Mucosa of descending colon (tissue), 3 donors: ENCODE data around the gene RAVER2. TPM values are rescaled to one million over a fixed set of nuclear protein-coding genes. Genes with fewer than 3 reads are reported as not detected.

Experiments used
- ATAC-seq: fragments of 200-7000 bp; cut with Tn5 transposase; one replicate; pipeline ENCODE4 v1.9.1; 2020; ENCODE audit warnings: mild to moderate bottlenecking, moderate library complexity
- DNase-seq, 3 donors: peaks; one replicate each; pipeline ENCODE4 v3.0.0-alpha.2; 2020
- H3K36me3 ChIP-seq: fragments of 200-600 bp; one replicate; pipeline ENCODE4 v1.8.0; 2021; ENCODE audit warnings: low read depth, mild to moderate bottlenecking
- H3K4me1 ChIP-seq: fragments of 200-600 bp; one replicate; pipeline ENCODE4 v1.8.0; 2021; ENCODE audit warnings: low read depth, mild to moderate bottlenecking
- H3K4me3 ChIP-seq: fragments of 200-600 bp; one replicate; pipeline ENCODE4 v1.8.0; 2021; ENCODE audit warnings: mild to moderate bottlenecking
- H3K9me3 ChIP-seq: fragments of 200-600 bp; one replicate; pipeline ENCODE4 v1.8.0; 2021; ENCODE audit warnings: mild to moderate bottlenecking
- intact Hi-C, 2 donors: fragments of 100-400 bp; cut with DNase I in 1 of 2; cut with micrococcal nuclease in 1 of 2; formaldehyde crosslinking; loops; one replicate each; pipeline versions ENCODE4 v1.11.0 to v1.11.1; 2022; cut with DNase I, micrococcal nuclease
- total RNA-seq, 3 donors: library from RNA; stranded (reverse); fragmentation: NEBNext Ultra II Directional in 2 of 3; extraction: Animal tissue kit (Norgen Biotek cat#: 25700) in 2 of 3; gene quantifications; one replicate each; pipeline versions ENCODE4 v1.2.1 to v1.2.4, GENCODE V29; 2021 to 2023
- TF ChIP-seq, protein P1 (sequence below): fragments of 200-600 bp; IDR thresholded peaks from one replicate; pipeline ENCODE4 v1.8.0; 2022; ENCODE audit warnings: antibody characterized with exemption, mild to moderate bottlenecking
- donor health status: DM: no; HTN: no; CAD: no; lungs with moderate emphysema.
- donor health status: DM: no; HTN: no; CAD: no.
- donor health status: DM: no; HTN: yes; CAD: no.

Gene RAVER2
- total RNA-seq, 3 donors from 2014 or later: 35.9 to 81.0 (median 46.3) TPM

DNA sequence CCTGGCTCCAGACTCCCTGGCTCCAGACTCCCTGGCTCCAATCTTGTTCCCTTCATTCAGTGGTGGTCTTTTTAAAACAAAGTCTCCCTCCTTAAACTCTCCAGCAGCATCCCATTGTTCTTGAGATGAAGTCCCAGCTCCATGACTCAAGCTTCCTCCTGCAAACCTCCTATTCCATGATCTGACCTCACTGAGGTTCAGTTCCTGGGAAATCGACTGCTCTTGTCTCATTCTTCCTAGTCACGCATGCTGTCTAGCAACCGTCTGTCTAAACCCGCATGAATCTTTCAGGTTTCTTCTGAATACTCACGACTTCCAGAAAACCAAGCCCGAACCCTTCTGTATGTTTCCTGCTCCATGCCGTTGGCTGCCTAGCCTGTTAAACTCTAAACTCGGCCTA lies 91.9 kb downstream of the RAVER2 start:
- Histone ChIP-seq H3K4me3 (no peak overlapping the region), H3K4me1 (no peaks in the 10 kb centered on the region), H3K36me3 (peaks cover 6% of the 10 kb centered on the region), H3K9me3 (no peaks in the 10 kb centered on the region)
- DNase-seq: no peak
- intact Hi-C loops: no loop called here
- TF ChIP-seq, protein P1, sequence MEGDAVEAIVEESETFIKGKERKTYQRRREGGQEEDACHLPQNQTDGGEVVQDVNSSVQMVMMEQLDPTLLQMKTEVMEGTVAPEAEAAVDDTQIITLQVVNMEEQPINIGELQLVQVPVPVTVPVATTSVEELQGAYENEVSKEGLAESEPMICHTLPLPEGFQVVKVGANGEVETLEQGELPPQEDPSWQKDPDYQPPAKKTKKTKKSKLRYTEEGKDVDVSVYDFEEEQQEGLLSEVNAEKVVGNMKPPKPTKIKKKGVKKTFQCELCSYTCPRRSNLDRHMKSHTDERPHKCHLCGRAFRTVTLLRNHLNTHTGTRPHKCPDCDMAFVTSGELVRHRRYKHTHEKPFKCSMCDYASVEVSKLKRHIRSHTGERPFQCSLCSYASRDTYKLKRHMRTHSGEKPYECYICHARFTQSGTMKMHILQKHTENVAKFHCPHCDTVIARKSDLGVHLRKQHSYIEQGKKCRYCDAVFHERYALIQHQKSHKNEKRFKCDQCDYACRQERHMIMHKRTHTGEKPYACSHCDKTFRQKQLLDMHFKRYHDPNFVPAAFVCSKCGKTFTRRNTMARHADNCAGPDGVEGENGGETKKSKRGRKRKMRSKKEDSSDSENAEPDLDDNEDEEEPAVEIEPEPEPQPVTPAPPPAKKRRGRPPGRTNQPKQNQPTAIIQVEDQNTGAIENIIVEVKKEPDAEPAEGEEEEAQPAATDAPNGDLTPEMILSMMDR: no peak
- ATAC-seq: no peak

DNA sequence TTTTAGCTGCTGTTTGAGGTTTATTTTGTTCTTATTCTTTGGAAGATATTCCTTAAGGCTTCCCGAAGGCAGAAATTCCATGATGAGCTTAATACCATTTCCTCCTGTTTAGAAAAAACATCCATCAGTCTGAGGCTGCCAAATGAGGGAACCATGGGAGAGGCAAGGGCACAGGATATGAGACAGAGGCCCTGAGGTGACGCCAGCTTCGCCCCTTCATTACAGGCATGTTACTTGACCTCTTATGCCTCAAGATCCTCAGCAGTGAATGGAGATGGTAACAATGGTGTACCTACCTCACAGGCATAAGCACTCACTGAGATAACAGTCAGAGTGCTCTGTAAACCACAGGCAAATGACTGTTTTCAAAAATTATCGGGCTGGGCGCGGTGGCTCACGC lies 93.6 kb downstream of the RAVER2 start:
- TF ChIP-seq, protein P1: no peak
- intact Hi-C loops: no loop called here
- Histone ChIP-seq H3K36me3 (peaks cover 6% of the 10 kb centered on the region), H3K4me1 (no peaks in the 10 kb centered on the region), H3K9me3 (no peaks in the 10 kb centered on the region), H3K4me3 (no peak overlapping the region)
- ATAC-seq: no peak
- no peak for DNase-seq

DNA sequence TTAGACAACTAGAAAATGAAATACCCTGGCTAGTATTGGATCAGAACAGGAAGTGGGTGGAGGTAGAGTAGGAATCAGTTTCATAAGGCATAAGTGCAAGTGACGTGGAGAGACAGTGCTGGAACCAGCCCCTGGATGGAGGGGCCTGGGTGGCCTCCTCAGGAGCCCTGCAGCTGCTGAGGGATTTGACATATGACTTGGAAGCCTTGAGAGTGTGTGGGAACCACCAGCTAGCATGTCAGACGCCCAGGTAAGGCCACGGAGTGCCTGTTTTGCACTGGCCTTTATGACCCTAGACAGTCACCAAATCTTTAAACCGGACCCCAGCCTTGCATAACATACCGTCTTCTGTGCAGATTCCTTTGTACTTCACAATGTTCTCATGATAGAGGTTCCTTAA lies 94.4 kb downstream of the RAVER2 start:
- Histone ChIP-seq H3K4me3 (no peak overlapping the region), H3K4me1 (no peaks in the 10 kb centered on the region), H3K9me3 (no peaks in the 10 kb centered on the region), H3K36me3 (peaks cover 6% of the 10 kb centered on the region)
- intact Hi-C loops: no loop called here
- DNase-seq: no peak
- TF ChIP-seq, protein P1: no peak
- ATAC-seq: no peak

DNA sequence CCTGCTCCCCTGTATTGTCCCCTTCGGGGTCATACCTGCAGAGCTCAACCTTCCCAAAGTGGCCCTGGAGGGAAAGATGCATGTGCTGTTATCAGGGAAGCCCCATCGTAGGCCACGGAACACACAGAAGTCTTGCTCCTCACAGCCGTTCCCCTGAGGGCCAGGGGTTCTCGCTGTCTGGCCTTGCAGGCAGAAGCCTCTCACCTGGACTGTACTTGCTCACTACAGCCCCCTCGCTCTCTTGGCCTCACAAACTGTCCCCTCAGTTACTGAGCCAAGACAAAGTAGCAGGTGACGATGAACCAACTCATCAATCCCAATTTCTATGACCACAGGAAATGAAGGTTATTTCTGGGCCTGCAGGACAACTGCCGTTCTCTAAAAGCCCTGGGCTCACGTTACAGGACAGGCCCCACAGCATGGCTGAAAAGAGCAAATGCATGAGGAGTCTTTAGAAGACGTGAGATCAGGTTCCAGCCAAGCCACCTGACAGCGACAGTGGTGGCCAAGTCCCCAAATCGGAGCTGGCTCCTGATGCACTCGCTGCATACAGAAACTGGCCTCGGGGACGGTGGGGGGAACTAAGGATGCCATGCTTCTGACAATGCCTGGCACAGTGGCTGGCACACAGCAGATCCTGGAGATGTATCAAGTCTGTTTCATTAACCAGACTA lies 95.0 kb downstream of the RAVER2 start:
- DNase-seq: no peak
- peaks cover 4% of the 10 kb centered on the region for H3K36me3 ChIP-seq
- intact Hi-C loops: no loop called here

DNA sequence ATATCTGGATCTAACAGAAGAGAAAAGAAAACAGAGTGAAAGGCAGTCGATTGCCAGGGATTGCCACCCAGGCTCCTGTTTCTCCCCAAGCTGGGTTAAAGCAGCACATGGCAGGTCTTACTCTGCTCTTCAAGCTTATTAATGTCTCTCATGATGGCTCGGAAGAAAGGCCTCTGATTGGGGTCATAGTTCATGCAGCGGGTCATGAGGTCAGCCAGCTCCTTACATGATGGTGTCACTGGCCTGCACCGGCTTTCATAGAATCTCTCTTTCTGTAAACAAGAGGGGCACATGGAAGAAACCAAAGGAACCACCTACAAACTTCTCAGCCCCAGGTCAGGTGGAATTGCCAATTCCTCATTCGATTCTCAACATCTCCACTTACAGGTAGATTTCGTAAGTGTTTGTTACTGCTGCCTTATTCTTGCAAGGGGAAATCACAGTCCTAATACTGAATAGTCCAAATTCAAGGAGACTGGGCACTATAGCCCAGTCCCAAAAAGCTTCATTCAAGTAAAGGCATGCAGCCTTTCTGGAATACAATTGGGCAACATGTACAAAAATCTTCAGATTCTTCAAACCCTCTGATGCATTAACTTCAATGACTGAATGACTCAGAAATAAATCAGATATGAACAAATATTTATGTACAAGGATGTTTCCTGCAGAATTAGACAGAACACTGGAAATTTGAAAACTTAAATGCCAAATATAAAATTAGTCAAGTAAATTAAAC lies 96.6 kb downstream of the RAVER2 start:
- intact Hi-C loops: no loop called here
- TF ChIP-seq, protein P1: no peak
- Histone ChIP-seq H3K4me1 (no peaks in the 10 kb centered on the region), H3K4me3 (no peak overlapping the region), H3K9me3 (no peaks in the 10 kb centered on the region), H3K36me3 (no peaks in the 10 kb centered on the region)
- ATAC-seq: no peak
- DNase-seq: no peak

More for the DNA sequence above, 95.0 kb downstream of the RAVER2 start:
- ATAC-seq: no peak
- no peak overlapping the region for H3K4me3 ChIP-seq
- H3K9me3 ChIP-seq: no peaks in the 10 kb centered on the region
- TF ChIP-seq, protein P1: no peak
- no peaks in the 10 kb centered on the region for H3K4me1 ChIP-seq
